ENCODE measurements around the gene SNX32. TPM values are rescaled to one million over a fixed set of nuclear protein-coding genes. Genes with fewer than 3 reads are reported as not detected.
A peak's percentile ranks its signal among the peaks of the same experiment; 100 is the strongest.

SNX32 gene
- total and polyA plus RNA-seq, 4 donors: 0.14 to 0.88 (median 0.64) TPM

DNA sequence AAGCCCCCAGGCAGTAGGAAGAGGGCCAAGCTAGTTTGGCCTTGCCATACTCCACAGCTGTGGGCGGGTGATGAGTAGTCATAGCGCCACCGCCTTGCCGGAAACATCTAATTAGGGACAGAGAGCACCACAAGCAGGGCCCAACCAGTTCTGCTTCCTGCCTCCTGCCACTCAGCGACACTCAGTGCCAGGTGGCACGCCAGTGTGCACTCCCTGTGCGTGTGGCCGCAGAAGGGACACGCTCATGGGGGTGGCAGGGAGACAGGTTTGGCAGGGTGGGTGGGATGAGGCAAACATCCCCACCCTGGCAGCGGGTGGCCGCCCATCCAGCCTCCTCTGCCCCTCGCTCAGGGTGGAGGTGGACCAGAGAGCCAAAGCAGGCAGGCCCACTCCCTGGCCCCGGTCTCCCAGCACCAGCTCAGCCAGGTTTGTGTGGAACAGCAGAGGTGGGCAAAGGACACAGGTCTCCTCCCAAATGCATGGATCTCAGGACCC is 42.0 kb upstream of the SNX32 start:
- no peak overlapping the region for H3K27ac ChIP-seq (ENCODE audit: low read depth in 1 of 2, low read length in 1 of 2)
- ATAC-seq (ENCODE audit: insufficient read depth, low FRiP score) (no peak), DNase-seq (peak in 1 of 3 donors; percentile 16)
- H3K9ac ChIP-seq (ENCODE audit: insufficient read depth in 1 of 2, low read length in 2 of 2): no peak overlapping the region
- H3K27me3 ChIP-seq (ENCODE audit: control insufficient read depth in 3 of 3, insufficient read depth in 3 of 3, low read length in 2 of 3): peaks cover 0 to 17% (median 15%) of the 10 kb centered on the region in 3 donors
- peaks cover 0 to 18% (median 5%) of the 10 kb centered on the region in 5 donors for H3K4me1 ChIP-seq (ENCODE audit: control insufficient read depth in 5 of 5, insufficient read depth in 5 of 5, low read length in 5 of 5)
- no peak overlapping the region for H3K4me3 ChIP-seq
- H3K36me3 ChIP-seq (ENCODE audit: control insufficient read depth in 4 of 4, insufficient read depth in 4 of 4, low read length in 4 of 4): no peaks in the 10 kb centered on the region
- 17 to 53% methylated on average over 12 to 13 of the region's 13 CpGs for WGBS, 2 donors
- TF ChIP-seq, protein P1, sequence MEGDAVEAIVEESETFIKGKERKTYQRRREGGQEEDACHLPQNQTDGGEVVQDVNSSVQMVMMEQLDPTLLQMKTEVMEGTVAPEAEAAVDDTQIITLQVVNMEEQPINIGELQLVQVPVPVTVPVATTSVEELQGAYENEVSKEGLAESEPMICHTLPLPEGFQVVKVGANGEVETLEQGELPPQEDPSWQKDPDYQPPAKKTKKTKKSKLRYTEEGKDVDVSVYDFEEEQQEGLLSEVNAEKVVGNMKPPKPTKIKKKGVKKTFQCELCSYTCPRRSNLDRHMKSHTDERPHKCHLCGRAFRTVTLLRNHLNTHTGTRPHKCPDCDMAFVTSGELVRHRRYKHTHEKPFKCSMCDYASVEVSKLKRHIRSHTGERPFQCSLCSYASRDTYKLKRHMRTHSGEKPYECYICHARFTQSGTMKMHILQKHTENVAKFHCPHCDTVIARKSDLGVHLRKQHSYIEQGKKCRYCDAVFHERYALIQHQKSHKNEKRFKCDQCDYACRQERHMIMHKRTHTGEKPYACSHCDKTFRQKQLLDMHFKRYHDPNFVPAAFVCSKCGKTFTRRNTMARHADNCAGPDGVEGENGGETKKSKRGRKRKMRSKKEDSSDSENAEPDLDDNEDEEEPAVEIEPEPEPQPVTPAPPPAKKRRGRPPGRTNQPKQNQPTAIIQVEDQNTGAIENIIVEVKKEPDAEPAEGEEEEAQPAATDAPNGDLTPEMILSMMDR (IDR thresholded peaks at IDR 0.05; ENCODE audit: control extremely low read depth, extremely low read depth): no peak
- no peaks in the 10 kb centered on the region for H3K9me3 ChIP-seq (ENCODE audit: control insufficient read depth in 4 of 4, insufficient read depth in 3 of 4, low read length in 3 of 4)

DNA sequence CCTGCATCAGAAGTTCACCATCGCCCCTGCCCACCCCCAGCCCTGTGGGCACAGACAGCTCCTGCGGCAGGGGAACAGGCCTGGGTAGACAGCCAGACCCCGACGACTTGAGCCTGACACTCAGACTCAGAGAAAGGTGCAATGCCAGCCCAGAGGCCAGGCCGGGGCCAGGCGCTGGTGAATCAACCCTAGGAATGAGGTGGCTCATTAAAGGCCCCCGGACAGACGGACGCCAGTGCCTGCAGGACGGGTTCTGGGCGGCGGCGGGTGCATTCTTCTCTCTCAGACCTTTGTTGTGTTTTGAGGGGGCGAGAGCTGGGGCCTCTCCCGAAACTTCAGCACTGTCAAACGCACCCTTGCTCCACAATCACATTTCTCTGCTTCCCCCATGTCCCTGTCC is 41.3 kb upstream of the SNX32 start:
- TF ChIP-seq, protein P1 (IDR thresholded peaks at IDR 0.05; ENCODE audit: control extremely low read depth, extremely low read depth): no peak
- H3K9me3 ChIP-seq (ENCODE audit: control insufficient read depth in 4 of 4, insufficient read depth in 3 of 4, low read length in 3 of 4): peaks cover 0 to under 1% (median 0%) of the 10 kb centered on the region in 4 donors
- no peaks in the 10 kb centered on the region for H3K36me3 ChIP-seq (ENCODE audit: control insufficient read depth in 4 of 4, insufficient read depth in 4 of 4, low read length in 4 of 4)
- H3K4me3 ChIP-seq: no peak overlapping the region
- peaks cover 0 to 24% (median 5%) of the 10 kb centered on the region in 5 donors for H3K4me1 ChIP-seq (ENCODE audit: control insufficient read depth in 5 of 5, insufficient read depth in 5 of 5, low read length in 5 of 5)
- ATAC-seq (ENCODE audit: insufficient read depth, low FRiP score) (no peak), DNase-seq (no peak)
- 87 to 90% methylated on average over 16 of the region's 16 CpGs for WGBS, 2 donors
- peaks cover 0 to 15% (median 14%) of the 10 kb centered on the region in 3 donors for H3K27me3 ChIP-seq (ENCODE audit: control insufficient read depth in 3 of 3, insufficient read depth in 3 of 3, low read length in 2 of 3)
- H3K27ac ChIP-seq (ENCODE audit: low read depth in 1 of 2, low read length in 1 of 2): no peak overlapping the region
- H3K9ac ChIP-seq (ENCODE audit: insufficient read depth in 1 of 2, low read length in 2 of 2): no peak overlapping the region

DNA sequence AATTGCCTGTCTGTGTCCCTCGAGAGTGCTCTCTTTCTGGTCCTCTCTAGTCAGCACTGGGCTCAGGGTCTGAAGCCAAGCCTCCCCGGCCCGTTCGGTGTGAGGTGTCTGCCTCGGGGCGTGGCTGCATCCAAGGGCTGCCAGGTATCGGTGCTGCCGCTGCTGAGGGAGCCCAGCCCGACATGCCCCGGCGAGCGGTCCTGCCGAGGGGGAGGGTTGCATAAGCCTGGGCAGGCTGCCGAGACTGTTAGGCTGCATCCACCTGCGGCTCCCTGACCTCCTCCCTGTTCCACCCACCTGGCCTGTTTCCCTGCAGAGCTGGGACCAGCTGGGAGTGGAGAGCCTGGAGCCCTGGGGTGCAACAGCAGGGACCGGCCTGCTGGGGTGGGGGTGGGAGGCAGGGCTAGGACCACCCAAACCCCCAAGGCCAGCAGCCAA is 40.6 kb upstream of the SNX32 start:
- WGBS, 2 donors: 56 to 85% methylated on average over 16 of the region's 16 CpGs

More for the DNA sequence above, 40.6 kb upstream of the SNX32 start:
- Histone ChIP-seq H3K9me3 (ENCODE audit: control insufficient read depth in 4 of 4, insufficient read depth in 3 of 4, low read length in 3 of 4) (peaks cover 0 to 3% (median 0%) of the 10 kb centered on the region in 4 donors), H3K27ac (ENCODE audit: low read depth in 1 of 2, low read length in 1 of 2) (no peak overlapping the region), H3K27me3 (ENCODE audit: control insufficient read depth in 3 of 3, insufficient read depth in 3 of 3, low read length in 2 of 3) (peaks cover 0 to 9% (median 9%) of the 10 kb centered on the region in 3 donors), H3K4me3 (no peak overlapping the region), H3K36me3 (ENCODE audit: control insufficient read depth in 4 of 4, insufficient read depth in 4 of 4, low read length in 4 of 4) (no peaks in the 10 kb centered on the region), H3K9ac (ENCODE audit: insufficient read depth in 1 of 2, low read length in 2 of 2) (no peak overlapping the region), H3K4me1 (ENCODE audit: control insufficient read depth in 5 of 5, insufficient read depth in 5 of 5, low read length in 5 of 5) (peaks cover 0 to 18% (median 3%) of the 10 kb centered on the region in 5 donors)
- TF ChIP-seq, protein P1 (IDR thresholded peaks at IDR 0.05; ENCODE audit: control extremely low read depth, extremely low read depth): no peak
- no peak for DNase-seq
- ATAC-seq (ENCODE audit: insufficient read depth, low FRiP score): no peak
